Activated CD8-positive, alpha-beta memory T cell treated with anti-CD3 and anti-CD28 coated beads, Interleukin-2, amount 50 U/mL, for 24 hours (primary cell): ENCODE results near the gene GDE1.

Experiments
- DNase-seq: peaks from one replicate; pipeline ENCODE4 v3.0.0-alpha.2; 2020; ENCODE audit errors: extremely low read depth

The GDE1 gene

GRCh38 chr16:19486750-19487325, 35.1 kb downstream of the GDE1 start:
- DNase-seq = no peak

GRCh38 chr16:19486051-19486450, 35.8 kb downstream of the GDE1 start:
- no peak for DNase-seq

DNA sequence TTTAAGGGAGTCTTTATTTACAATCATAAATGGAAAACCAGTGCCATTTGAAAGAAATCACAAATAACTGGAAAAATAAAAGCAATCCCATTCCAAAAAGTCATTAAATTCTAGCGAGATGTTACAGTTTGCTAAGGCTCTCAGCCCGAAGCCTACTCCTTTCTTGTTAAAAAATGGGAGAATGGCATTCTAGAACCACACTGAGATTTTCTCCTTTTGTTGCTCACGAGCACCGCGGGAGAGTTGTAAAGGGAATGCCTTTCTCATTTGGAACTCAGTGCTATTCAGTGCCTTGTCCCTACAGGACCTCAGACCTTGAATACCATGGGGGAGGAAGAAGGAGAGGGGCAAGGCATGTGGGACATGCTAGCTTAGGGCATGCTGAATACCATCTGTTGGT, 36.3 kb downstream of the GDE1 start:
- DNase-seq = no peak

DNA sequence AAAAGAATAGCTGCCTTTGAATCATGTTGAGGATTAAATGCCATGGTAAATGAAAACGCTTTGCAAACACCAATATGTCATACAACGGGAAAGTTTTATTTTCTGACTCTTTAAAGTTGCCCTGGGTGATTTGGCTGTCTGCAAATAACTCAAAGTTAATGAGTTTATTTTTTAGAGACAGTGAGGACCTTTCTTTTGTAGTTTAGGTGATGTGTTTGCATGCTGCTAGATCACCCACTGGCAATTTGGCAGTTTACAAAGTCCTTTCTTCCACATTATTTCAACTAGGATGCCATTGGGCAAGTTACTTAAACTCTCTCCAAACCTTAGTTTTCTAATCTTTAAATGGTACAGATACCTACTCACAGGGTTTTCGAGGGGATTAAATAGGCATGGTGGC, 37.8 kb downstream of the GDE1 start:
- DNase-seq = no peak

DNA sequence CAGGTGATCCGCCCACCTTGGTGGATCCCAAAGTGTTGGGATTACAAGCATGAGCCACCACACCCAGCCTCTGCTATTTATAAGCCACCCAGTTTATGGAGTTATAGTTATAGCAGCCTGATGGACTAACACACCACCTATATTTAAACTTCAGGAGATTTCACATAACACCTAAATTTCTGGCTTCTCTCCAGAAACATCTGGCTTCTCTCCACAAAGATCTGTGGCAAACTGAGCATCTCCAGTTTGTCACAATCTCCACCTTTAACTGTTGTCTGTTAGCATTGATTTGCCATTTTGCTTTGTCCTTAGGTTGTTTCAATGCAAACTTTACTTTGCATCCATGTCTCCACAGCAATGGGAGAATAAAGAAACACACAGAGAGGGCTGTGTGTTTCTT, 39.6 kb downstream of the GDE1 start:
- DNase-seq = no peak

- no peak for DNase-seq
These were observed 40.1 kb downstream of the GDE1 start for GRCh38 chr16:19481769-19482168.

GRCh38 chr16:19481296-19481695, 40.6 kb downstream of the GDE1 start:
- no peak for DNase-seq

GRCh38 chr16:19479302-19479721, 42.6 kb downstream of the GDE1 start:
- DNase-seq = no peak

GRCh38 chr16:19478505-19478904, 43.4 kb downstream of the GDE1 start:
- DNase-seq = no peak

GRCh38 chr16:19474617-19475016, 47.3 kb downstream of the GDE1 start:
- no peak for DNase-seq

- DNase-seq = no peak
These were observed 49.4 kb downstream of the GDE1 start for GRCh38 chr16:19472482-19472881.

DNA sequence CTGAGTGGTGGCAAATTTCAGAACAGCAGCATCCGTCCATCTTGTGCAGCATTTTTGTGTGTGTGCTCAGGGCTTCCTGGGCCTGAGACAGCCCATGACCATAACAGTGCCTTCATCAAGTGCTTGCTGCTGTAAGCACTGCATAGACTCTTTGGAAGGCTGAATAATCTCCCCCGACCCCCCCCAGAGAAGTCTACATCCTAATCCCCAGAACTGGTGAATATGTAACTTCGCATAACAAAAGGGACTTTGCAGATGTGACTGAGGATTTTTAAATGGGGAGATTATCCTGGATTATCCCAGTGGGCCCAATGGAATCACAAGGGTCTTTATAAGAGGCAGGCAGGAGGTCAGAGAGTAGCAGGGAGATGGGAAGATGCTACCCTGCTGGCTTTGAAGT, 53.6 kb downstream of the GDE1 start:
- DNase-seq = no peak

DNA sequence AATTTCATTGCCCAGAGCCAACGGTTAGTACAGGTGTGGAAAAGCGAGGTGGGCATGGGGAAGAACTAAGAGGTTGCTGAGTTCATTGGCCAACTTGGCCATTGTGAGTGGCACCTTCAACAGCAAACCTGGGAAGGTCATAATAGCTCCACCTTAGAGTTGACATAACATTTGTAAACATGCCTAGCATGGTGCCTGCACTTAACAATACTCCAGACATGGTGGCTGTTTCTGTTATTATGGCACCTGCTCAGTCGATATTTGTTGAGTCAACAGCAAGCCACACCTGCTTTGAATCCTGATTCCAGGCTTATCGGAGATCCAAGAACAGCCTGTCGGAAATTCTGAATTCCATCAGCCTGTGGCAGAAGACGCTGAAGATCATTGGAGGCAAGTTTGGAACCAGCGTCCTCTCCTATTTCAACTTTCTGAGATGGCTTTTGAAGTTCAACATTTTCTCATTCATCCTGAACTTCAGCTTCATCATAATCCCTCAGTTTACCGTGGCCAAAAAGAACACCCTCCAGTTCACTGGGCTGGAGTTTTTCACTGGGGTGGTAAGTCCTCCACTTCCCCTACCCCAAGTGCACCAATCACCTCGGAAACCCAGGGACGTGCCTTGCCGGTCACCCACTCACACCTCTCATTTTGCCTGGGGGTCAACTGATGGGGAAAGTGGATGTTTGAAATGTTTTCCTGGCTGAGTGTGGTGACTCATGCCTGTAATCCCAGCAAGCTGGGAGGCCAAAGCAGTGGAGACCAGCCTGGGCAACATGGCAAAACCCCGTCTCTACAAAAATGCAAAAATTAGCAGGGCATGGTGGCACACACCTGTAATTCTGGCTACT, 58.2 kb downstream of the GDE1 start:
- DNase-seq = no peak

DNA sequence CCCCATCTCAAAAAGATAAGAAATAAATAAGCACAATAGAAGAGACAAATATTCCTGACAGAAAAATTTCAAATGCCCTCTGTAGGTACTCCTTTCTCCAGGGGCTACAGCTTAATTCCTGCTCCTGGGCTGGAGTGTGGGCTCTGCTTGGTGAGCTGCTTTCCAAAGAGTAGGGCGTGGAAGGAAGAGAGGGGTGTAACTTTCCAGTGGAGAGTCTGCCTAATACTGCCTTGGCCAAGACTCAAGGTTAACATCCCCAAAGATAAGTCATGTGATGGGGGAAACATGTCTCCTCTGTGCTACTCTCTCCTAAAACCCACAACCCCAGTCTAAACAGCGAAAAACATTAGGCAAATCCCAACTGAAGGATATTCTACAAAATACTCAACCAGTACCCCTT, 61.5 kb downstream of the GDE1 start:
- no peak for DNase-seq

- DNase-seq = no peak
These were observed 63.0 kb downstream of the GDE1 start for GRCh38 chr16:19458722-19459379.
